GM11168 (cell line): ENCODE measurements around the gene TRPT1.

Experiments used
- in situ Hi-C: fragments of 300-500 bp; cut with MboI; formaldehyde crosslinking; loops from one replicate; pipeline ENCODE4 v1.12.0; 2022; ENCODE audit warnings: low sequenced_read_pairs; ENCODE audit not compliant: unreplicated experiment

The TRPT1 gene

DNA sequence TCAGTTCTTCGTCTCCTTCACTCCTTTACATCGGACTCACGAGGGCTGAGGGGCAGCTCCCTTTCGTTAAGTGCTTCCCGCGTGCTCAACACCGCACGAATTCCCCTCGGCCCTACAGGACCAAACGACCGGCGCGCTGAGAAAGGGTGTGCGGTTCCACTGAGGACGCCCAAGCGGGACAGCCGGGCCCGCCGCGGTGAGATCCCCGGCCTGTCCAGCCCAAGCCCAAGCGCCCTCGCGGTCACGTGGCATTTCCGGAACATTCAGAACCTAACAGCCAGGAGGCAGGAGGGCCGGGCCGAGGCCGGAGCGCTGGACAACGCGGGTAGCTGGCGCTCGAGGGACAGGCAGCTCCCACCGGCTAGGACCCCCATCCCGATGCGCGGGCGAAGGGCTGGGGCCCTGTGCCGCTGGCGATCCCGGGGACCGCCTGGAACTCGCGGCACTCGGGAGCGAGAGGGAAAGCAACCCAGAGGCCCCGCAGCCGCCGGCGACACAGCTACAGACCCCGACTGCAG is 40.8 kb downstream of the TRPT1 start:
- in situ Hi-C loops = no loop called here

DNA sequence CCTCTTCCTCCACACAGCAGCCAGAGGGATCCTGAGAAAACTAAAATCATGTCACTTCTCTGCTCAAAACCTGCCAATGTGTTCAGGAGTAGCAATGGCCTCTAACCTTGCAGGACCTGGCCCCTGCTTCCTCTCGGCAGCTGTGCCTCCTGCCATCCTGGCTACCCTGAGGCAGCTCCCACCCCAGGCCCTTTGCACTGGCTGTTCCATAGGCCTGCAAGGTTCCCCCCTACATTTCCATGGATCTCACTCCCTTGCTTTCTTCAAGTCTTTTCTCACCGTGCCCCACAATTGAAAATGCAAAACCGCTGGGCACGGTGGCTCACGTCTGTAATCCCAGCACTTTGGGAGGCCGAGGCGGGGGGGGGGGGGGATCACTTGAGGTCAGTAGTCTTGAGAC is 42.1 kb downstream of the TRPT1 start:
- in situ Hi-C loops = no loop called here

- in situ Hi-C loops = no loop called here
Observed at GRCh38 chr11:64181506-64182411, 44.2 kb downstream of the TRPT1 start.

DNA sequence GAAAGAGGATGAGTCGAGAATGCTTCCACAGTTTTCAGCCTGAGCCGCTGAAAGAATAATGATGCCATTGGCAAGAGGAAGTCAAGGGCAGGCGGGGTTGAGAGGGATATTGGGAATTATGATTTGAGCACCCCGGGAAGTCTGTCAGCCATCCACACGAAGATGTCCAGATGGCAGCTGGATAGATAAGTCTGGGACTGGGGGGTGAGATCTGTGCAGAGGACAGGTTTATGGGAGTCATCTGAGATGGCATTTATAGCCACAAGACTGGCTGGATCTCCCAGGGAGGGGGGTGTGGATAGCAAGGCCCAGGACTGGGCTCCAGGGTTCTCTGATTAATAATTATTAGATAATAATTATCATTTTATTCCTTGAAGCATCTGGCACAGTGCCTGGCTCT is 45.1 kb downstream of the TRPT1 start:
- in situ Hi-C loops = no loop called here

DNA sequence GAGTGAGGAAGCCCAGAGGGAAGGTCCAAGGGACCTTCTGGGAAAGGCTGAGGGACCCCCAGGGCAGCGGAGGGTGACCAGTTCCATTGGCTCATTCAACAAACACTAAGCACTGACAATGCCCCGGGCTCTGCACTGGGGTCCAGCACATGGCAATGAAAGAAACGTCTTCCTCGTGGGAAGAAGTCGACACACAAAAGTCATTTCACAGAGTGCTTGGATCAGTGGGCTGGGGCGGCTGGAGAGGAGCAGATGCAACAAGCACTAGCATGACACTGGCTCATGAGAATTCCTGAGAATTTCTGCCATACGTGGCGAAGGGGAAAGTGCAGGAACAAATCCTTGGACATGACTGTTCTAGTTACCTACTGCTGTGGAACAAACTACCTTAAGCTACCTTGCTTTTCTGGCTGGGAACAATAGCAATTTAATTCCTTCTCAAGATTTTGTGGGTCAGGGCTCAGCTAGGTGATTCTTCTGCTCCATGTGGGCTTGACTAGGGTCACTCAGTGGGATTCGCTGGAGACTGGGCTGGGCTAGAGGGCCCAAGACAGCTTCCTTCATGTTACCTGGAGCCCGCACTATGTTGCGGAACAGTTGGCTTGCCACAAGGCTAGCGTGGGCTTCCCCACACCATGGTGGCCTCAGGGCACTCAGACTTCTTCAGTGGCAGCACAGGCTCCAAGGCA is 46.9 kb downstream of the TRPT1 start:
- in situ Hi-C loops = no loop called here

GRCh38 chr11:64178203-64178602 is 47.8 kb downstream of the TRPT1 start:
- in situ Hi-C loops = no loop called here

GRCh38 chr11:64176751-64177150 is 49.2 kb downstream of the TRPT1 start:
- in situ Hi-C loops = no loop called here
